ENCODE data around the gene PRKAR1B. TPM values are rescaled to one million over a fixed set of nuclear protein-coding genes. Genes with fewer than 3 reads are reported as not detected.

PRKAR1B gene
- total RNA-seq, 4 donors from 2014 or later = 7.3 to 15.6 (median 12.3) TPM

- no peak overlapping the region for H3K27ac ChIP-seq
Observed at GRCh38 chr7:674454-675410, 52.3 kb downstream of the PRKAR1B start.

GRCh38 chr7:673681-674453 lies 53.2 kb downstream of the PRKAR1B start:
- H3K4me3 ChIP-seq (replicated peaks in 1 of 3) = no peak overlapping the region
- H3K4me1 ChIP-seq = no peaks in the 10 kb centered on the region
- 90 to 95% methylated on average over 10 to 13 of the region's 13 CpGs for WGBS, 2 donors
- no peak overlapping the region for H3K27ac ChIP-seq
- H3K9me3 ChIP-seq = no peaks in the 10 kb centered on the region
- H3K27me3 ChIP-seq = no peaks in the 10 kb centered on the region
- intact Hi-C loops (cut with DNase I) = no loop called here
- no peaks in the 10 kb centered on the region for H3K36me3 ChIP-seq
- no peak for TF ChIP-seq CTCF (IDR thresholded peaks at IDR 0.05)
- no peak for TF ChIP-seq POLR2A (IDR thresholded peaks at IDR 0.05)
- no peak for DNase-seq

More at GRCh38 chr7:674454-675410, 52.3 kb downstream of the PRKAR1B start:
- no peak overlapping the region for H3K4me3 ChIP-seq (replicated peaks in 1 of 3)
- H3K4me1 ChIP-seq = no peaks in the 10 kb centered on the region
- no peaks in the 10 kb centered on the region for H3K36me3 ChIP-seq
- WGBS, 2 donors = 92 to 97% methylated on average over 16 of the region's 16 CpGs
- no peaks in the 10 kb centered on the region for H3K9me3 ChIP-seq
- DNase-seq = no peak
- TF ChIP-seq POLR2A (IDR thresholded peaks at IDR 0.05) = no peak
- TF ChIP-seq CTCF (IDR thresholded peaks at IDR 0.05) = no peak
- intact Hi-C loops (cut with DNase I) = no loop called here
- no peaks in the 10 kb centered on the region for H3K27me3 ChIP-seq

DNA sequence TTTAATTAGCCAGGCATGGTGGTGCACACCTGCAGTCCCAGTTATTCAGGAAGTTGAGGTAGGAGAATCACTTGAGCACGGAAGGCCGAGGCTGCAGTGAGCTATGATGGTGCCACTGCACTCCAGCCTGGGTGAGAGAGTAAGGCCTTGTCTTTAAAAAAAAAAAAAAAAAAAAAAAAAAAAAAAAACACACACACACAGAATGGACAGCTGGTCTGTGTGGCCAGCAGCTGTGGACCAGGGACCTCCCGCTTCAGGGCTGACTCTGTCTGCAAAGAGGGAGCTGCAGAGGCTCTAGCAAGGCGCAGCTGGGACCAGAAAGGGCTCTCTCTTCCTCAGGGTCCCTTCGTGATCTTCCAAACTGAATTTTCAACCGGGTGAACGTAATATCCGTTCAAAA lies 54.2 kb downstream of the PRKAR1B start:
- Histone ChIP-seq H3K4me1 (no peaks in the 10 kb centered on the region), H3K9me3 (no peaks in the 10 kb centered on the region), H3K27ac (no peak overlapping the region), H3K36me3 (no peaks in the 10 kb centered on the region), H3K27me3 (no peaks in the 10 kb centered on the region), H3K4me3 (replicated peaks in 1 of 3) (no peak overlapping the region)
- TF ChIP-seq POLR2A (IDR thresholded peaks at IDR 0.05) = no peak
- no peak for TF ChIP-seq CTCF (IDR thresholded peaks at IDR 0.05)
- intact Hi-C loops (cut with DNase I) = no loop called here
- 96% methylated on average over 8 of the region's 8 CpGs for WGBS, 2 donors
- DNase-seq = no peak

DNA sequence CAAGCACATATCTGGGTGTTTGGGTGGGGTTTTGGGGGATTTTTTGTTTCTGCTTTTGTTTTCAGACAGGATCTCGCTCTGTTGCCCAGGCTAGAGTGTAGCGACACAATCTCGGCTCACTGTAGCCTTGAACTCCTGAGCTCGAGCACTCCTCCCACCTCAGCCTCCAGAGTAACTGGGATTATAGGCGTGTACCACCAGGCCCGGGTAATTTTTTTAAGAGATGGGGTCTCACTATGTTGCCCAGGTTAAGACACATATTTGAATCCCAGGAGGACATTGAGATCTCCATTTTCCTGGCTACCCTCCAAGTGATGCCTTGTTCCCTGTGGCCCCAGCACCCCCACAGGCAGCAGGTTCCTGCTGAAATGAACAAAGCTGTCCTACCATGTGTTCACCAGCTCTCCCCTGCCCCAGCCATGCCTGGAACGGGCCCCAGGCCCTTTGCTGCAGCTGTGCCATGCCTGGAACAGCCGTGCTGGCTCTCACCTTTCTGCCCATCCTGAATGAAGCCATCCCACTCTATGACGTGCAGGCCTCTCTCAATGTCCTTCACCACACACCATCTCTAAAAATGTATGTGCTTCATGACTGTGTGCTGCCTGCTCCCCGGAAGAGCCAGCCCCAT lies 55.6 kb downstream of the PRKAR1B start:
- no peak for TF ChIP-seq CTCF (IDR thresholded peaks at IDR 0.05)
- no peak for TF ChIP-seq POLR2A (IDR thresholded peaks at IDR 0.05)
- intact Hi-C loops (cut with DNase I) = no loop called here
- H3K4me3 ChIP-seq (replicated peaks in 1 of 3) = no peak overlapping the region
- no peak for DNase-seq
- H3K9me3 ChIP-seq = no peaks in the 10 kb centered on the region
- no peaks in the 10 kb centered on the region for H3K4me1 ChIP-seq
- no peaks in the 10 kb centered on the region for H3K36me3 ChIP-seq
- 94 to 96% methylated on average over 10 of the region's 10 CpGs for WGBS, 2 donors
- no peak overlapping the region for H3K27ac ChIP-seq
- no peaks in the 10 kb centered on the region for H3K27me3 ChIP-seq

Data from thyroid gland (tissue), 4 donors.